ENCODE measurements around the gene A2ML1.
"Not testable (repeated sequence)": the region's sequence is repeated elsewhere in the genome, so short reads cannot be mapped to it uniquely, and the experiment has no call there.

The A2ML1 gene

DNA sequence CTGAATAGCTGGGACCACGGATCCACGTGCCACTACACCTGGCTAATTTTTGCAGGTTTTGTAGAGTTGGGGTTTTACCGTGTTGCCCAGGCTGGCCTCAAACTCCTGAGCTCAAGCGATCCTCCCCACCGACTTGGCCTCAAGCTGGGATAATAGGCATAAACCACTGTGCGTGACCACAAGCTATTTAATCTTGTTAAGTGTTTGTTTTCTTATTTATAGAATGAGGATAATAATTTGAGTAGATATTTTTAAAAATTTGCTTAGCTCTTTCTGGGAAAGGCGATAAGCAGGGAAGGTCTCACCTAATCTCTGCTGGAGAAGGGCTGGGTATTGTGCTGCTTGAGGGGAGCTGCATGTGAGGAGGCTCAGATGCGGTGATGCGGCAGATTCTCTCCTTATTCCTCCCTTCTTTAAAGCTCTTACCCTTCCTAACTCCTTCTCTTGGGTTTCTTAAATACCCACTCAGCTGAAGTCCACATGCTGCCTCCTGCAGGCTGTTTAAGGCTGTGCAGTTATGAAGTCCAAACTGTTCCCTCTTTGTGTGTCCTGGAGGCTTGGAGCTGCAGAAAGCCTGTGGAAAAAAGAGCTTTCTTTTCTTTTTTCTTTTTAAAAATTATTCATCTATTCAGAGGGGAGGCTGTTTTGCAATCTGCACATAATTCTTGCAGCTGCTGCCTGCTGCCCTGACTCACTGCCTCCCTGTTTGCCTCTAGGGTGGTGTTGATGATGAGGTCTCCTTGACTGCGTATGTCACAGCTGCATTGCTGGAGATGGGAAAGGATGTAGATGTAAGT, 37.9 kb downstream of the A2ML1 start:
- peak; percentile 26 for DNase-seq

DNA sequence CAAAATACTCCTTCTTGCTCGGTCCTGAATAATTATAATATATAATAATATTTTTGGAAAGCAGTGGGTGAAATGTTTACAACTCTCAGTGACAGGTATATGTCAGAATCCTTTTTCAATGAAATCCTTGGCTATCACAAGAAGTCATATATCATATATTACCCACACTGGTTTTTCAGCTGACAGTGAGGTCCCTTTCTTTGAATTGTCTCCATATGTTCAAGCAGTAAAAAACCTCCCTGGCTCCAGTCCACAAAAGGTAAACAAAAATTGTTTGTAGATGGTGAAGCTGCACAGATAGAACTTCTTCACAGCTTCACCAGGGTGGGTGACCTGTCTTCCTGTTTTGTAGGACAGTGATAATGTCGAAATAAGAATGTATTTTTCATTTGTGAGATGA, 44.0 kb downstream of the A2ML1 start:
- DNase-seq: no peak

GRCh38 chr12:8867009-8867408, 44.6 kb downstream of the A2ML1 start:
- no peak for DNase-seq

GRCh38 chr12:8867786-8868185, 45.4 kb downstream of the A2ML1 start:
- DNase-seq: no peak

- no peak for DNase-seq
Observed at GRCh38 chr12:8870586-8870985, 48.2 kb downstream of the A2ML1 start.

DNA sequence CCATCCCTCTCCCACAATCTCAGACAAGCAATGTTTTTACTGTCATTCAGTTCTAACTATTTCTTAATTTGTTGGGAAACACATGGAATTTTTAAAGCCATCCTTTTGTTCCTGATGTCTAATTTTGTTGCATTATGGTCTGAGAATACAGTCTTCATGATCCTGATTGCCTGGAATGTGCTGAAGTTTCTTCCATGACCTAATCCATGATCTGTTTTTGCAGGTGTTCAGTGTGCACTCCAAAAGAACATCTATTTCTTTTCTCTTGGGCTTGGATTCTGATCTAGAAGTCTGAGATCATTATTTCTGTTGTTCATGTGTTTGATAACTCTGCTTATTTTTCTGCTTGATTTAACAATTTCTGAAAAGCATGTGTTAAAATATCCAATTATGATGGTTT, 48.6 kb downstream of the A2ML1 start:
- no peak for DNase-seq

GRCh38 chr12:8876887-8877286, 54.5 kb downstream of the A2ML1 start:
- no peak for DNase-seq

GRCh38 chr12:8886502-8887284, 64.3 kb downstream of the A2ML1 start:
- no peak for DNase-seq

DNA sequence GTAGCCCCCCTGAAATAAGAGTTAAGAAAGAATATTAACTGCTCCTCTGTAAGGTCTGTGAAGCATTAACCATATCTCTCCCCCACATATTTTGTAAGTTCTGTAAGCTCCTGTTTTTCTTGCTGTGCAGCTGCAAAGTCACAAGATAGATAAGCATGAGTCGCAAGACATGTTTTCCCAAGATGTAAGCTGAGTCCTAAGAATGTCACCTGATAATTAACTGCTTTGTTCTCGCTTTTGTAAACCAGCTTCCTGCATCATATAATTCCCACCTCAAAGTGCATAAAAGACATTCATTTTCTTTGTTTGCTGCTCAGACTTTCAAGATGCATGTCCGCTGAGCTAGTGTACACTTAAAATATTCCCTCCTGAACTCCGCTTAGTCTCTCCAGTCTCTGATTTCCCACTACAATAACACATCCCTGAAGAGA, 64.9 kb downstream of the A2ML1 start:
- no peak for DNase-seq

DNA sequence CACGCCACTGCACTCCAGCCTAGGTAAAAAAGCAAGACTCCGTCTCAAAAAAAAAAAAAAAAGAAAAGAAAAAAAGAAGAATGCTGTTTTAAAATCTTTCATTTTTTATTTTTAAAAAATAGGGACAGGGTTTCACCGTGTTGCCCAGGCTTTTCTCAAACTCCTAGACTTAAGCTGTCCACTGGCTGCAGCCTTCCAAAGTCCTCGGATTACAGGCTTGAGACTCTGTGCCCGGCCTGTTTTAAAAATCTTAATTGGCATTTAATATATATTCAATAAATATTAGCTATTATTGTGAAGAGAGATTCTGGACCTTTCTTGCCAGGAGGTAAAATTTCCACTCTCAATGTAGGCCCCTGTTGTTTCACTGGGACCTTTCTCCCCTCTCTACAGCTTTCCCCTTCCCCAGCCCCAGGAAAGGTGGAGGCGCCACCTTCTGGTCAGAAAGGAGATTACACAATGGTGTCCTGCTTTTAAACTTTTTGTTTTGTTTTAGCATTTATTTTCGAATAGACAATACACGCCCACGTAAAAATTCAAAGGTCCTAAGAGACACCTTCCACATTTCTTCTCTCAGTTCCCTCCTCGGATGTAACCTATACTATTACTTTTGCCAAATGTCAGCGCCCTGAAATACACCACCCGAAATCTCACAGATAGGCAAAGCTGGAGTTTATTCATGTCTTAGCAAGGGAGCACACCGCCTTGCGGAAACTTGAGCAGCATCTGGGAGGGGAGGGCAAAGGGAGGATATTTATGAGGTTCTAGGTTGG, 68.1 kb downstream of the A2ML1 start:
- peak; percentile 59 for DNase-seq

DNA sequence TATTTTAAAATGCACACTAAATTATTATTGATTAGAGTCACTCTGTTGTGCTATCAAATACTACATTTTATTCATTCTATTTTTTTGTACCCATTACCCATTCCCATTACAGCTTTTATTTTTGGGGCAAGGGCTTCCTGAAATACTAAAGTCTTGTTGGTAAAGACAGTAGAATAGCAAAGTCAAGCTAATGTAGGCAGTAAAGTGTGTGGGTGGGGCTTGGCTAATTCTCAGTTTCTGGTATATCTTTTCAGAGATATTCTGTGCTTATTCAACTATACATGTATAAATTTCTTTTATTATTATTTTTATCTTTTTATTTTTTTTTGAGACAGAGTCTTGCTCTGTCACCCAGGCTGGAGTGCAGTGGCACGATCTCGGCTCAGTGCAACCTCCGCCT, 69.6 kb downstream of the A2ML1 start:
- no peak for DNase-seq

GRCh38 chr12:8894378-8894777, 72.0 kb downstream of the A2ML1 start:
- DNase-seq: no peak

- no peak for DNase-seq
Observed at GRCh38 chr12:8894986-8895385, 72.6 kb downstream of the A2ML1 start.

DNA sequence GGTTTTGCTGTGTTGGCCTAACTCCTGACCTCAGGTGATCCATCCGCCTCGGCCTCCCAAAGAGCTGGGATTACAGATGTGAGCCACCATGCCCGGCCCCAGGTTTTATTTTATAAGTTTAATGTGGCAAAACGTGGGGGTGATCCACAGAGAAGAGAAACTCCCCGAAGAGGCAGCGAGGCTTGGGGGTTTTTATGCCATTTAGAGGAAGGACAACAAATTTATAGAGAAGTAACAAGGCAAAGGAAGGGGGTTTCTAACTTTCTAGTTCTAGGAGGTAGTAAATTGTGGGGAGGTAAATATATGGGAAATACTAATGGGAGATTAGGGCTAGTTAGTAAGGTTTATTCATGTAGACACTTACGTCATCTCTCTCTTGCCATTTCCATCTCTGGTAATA, 74.7 kb downstream of the A2ML1 start:
- no peak for DNase-seq

GRCh38 chr12:8899830-8900229, 77.4 kb downstream of the A2ML1 start:
- no peak for DNase-seq

GRCh38 chr12:8902703-8903102, 80.3 kb downstream of the A2ML1 start:
- DNase-seq: not testable (repeated sequence)

DNA sequence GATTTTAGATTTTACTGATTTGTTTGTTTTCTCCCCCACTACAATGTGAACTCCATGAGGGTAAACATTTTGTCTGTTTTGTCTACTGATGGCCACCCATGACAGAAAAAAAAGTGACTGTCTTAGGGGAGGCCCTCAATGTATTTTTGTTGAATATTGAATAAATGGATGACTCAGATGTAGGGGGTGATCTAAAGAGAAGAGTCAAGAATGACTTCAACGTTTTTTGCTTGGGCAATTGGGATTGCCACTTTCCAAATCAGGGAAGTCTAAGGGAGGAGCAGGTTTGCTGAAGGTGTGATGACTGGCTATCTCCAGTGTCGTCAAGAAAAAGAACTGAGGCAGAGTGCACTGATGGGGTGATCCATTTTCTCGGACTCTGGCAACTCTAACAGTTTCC, 81.2 kb downstream of the A2ML1 start:
- DNase-seq: no peak

GRCh38 chr12:8904665-8905064, 82.2 kb downstream of the A2ML1 start:
- no peak for DNase-seq

- no peak for DNase-seq
Observed at GRCh38 chr12:8905546-8905945, 83.1 kb downstream of the A2ML1 start.

- no peak for DNase-seq
Observed at GRCh38 chr12:8906266-8907180, 84.1 kb downstream of the A2ML1 start.

DNA sequence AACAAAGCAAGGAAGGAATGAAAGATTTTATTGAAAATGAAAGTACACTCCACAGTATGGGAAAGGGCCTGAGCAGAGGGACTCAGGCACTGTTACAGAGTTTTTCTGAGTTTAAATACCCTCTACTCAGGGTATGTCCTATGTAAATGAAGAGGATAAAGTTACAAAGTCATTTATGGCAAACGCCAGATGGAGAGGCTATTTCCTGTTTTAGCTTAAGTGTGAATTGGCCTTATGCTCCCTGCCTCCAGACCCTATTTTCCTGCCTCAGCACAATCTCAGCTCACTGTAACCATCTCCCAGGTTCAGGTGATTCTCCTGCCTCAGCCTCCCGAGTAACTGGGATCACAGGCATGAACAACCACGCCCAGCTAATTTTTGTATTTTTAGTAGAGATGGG, 85.1 kb downstream of the A2ML1 start:
- DNase-seq: no peak

- no peak for DNase-seq
Observed at GRCh38 chr12:8909752-8910151, 87.3 kb downstream of the A2ML1 start.

Measured in RPMI8226 (cell line).